ENCODE data around the gene TRAF3. TPM values are rescaled to one million over a fixed set of nuclear protein-coding genes. Genes with fewer than 3 reads are reported as not detected.
"Not testable (repeated sequence)": the region's sequence is repeated elsewhere in the genome, so short reads cannot be mapped to it uniquely, and the experiment has no call there.

The TRAF3 gene
- total RNA-seq, 1 experiment from 2014 or later: 15.1 TPM

DNA sequence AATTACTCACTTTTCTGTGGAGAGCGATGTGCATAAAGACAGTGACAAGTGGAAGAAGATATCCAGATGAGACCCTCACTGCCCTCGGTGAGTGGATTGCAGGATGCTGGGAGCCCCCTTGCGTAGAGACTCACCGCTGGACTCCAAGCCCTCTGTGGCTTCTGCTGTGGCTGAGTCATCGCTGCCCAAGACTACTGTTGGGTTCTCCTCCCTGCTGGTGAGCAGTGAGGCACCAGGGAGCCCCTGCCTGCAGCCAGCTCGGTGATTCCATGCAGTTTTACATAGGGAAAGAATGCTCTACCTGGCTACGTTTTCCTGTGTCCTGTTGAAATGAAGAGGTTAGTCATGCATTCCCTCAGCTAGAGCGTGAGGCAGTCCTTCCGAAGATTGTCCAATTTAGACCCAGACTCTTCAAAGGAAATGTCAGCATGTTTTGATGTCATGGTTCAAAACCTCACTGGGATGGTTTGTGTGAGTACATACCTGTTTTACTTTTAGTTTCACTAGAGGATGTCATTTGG lies 28.2 kb downstream of the TRAF3 start:
- no peak for DNase-seq (ENCODE audit: extremely low read depth, low read depth)

DNA sequence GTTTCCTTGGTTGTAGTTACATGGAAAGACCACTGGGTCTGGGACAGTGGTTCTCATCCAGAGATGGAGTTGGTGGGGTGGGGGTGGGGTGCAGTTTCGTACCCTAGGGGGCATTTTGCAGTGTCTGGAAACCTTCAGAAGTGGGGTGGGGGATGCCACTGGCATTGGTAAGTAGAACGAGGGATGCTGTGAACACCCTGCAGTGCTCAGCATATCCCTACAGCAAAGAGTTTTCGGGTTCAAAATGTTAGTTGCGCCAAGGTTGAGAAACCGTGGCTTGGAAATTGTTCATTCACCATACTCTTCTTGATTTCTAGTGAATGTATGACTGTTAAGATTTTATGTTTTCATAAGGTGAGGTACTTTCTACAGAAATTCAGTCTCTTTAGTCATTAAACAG lies 28.7 kb downstream of the TRAF3 start:
- DNase-seq (ENCODE audit: extremely low read depth, low read depth): no peak

DNA sequence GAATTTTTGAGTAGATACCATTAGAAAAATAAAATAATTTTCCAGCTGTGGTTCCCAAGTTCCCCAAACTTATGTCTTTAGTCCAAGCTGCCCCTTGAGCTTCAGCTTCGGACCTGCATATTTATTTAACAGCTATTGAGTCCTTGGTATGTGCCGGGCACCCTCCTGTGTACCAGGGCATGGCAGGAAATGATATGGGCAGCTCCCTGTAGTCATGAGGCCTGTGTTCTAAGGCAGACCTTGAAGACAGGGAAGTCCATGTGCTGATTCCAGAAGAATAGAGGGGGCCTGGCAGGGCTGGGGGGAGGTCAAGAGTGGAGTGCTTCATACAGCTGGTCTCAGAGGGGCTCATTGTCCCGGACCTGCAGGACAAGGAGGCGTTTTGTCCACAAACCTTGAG lies 29.2 kb downstream of the TRAF3 start:
- DNase-seq (ENCODE audit: extremely low read depth, low read depth): no peak

DNA sequence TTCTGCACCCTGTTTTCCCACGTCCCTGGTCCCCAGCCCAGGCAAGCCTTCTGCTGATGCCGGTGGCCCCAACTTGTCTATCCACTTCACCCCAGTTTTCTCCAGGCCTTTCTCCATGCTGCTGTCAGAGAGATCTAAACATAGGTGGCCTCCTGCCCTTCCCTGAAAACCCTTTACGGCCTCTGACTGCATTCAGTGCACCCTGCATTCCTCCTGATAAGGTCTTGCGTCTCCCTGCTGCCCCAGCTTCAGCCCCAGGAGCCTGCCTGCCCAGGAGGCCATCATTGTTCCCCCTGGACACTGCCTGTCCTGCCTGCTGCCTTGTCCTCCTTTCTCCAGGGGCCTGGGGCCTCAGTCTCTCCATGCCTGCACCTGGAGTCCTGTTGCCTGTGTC lies 29.8 kb downstream of the TRAF3 start:
- no peak for DNase-seq (ENCODE audit: extremely low read depth, low read depth)

DNA sequence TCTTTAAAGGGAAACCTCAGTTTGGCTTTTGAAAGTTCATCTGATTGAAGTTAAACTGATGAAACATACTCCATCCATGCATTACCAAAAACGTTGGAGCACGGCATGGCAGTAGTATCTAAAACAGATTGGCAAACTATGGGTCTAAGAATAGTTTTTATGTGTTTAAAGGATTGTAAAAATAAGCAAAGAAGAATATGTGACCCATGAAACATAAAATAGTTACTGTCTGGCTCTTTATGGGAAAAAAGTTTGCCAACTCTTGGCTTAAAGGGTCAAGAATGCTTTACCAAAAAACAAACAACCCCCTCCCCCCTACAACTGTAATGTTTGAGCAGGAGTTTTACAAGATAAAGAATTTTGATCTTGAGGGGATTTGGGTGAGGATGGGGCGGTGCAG lies 32.6 kb downstream of the TRAF3 start:
- DNase-seq (ENCODE audit: extremely low read depth, low read depth): no peak

DNA sequence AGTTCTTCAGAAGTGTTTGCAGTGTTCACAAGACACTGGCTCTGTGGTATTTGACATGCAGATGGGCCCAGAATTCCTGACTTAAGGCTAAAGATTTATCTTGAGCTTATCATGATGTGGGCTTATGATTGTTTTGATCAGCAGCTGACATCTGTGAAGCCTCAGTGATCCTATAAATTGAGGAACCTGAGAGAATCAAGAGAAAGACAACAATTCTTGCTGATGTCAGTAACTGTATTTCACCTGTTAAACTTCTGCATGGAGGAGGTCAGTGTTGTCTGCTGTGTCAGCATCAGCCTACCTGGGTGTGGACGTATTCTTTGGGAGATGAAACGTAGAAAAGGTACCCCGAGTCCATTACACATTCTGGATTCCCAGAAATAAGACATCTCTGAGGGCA lies 33.3 kb downstream of the TRAF3 start:
- no peak for DNase-seq (ENCODE audit: extremely low read depth, low read depth)

DNA sequence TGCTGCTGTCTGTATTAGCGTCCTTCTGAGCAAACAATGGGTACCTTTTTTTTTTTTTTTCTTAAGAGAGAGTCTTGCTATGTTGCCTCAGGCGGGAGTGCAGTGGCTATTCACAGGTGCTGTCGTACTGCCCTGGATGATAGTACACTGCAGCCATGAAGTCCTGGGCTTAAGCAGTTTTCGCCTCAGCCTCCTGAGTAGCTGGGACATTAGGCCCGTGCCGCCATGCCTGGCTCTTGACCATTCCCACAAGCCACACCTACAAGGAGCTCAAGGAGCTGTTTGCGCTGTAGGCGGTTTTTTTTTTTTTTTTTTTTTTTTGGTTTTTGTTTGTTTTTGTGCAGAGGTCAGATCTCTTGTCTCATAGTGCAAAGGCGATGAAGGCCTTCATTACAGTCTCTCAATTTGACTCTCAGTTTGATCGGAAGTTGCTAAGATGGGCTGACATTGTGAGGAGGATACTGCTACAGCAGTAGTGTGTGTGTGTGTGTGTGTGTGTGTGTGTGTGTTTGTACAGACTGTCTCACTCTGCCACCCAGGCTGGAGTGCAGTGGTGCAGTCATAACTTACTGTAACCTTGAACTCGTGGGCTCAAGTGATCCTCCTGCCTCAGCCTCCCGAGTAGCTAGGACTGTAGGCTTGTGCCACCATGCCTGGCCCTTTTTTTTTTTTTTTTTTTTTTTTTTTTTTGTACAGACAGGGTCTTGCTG lies 34.2 kb downstream of the TRAF3 start:
- no peak for DNase-seq (ENCODE audit: extremely low read depth, low read depth)

DNA sequence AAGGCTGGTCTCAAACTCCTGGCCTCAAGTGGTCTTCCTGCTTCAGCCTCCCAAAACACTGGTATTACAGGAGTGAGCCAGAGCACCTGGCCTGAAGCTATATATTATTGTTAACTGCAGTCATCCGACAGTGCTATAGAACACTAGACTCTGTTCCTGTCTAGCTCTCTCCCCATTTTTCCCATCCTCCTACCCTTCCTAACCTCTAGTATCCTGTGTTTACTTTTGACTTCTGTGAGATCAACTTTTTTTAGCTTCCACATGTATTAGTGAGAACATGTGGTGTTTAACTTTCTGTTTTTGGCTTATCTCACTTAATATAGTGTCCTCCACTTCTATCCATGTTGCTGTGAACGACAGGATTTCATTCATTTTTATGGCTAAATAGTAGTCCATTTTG lies 34.7 kb downstream of the TRAF3 start:
- DNase-seq (ENCODE audit: extremely low read depth, low read depth): no peak

DNA sequence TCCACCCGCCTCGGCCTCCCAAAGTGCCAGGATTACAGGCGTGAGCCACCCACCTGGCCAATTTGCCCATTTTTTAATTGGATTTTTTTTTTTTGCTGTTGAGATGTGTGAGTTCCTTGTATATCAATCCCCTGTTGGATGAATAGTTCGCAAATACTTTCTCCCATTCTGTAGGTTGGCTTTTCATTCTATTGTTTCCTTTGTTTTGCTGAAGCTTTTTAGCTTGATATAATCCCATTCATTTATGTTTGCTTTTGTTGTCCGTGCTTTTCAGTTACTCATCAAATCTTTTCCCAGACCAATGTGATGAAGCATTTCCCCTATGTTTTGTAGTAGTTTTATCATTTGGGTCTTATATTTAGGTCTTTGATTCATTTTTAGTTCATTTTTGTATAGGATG lies 36.4 kb downstream of the TRAF3 start:
- DNase-seq (ENCODE audit: extremely low read depth, low read depth): no peak

DNA sequence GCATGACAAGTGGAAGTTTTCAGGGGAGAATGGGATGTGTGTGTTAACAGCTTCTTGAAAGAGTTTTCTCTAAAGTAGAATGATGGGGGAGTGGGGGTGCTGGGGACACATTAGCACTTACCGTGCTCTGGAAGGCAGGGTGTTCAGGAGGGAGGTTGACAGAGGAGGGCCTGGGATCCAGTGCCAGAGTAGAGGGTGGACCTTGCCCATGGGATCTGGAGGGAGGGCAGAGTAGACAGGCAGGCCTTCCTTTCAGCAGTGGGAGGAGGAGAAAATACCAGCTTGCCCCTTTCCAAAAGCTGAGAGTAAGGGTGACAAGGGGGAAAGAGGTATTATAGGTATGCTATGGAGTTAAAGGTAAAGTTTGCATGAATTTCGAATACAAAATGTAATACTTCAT lies 40.1 kb downstream of the TRAF3 start:
- no peak for DNase-seq (ENCODE audit: extremely low read depth, low read depth)

DNA sequence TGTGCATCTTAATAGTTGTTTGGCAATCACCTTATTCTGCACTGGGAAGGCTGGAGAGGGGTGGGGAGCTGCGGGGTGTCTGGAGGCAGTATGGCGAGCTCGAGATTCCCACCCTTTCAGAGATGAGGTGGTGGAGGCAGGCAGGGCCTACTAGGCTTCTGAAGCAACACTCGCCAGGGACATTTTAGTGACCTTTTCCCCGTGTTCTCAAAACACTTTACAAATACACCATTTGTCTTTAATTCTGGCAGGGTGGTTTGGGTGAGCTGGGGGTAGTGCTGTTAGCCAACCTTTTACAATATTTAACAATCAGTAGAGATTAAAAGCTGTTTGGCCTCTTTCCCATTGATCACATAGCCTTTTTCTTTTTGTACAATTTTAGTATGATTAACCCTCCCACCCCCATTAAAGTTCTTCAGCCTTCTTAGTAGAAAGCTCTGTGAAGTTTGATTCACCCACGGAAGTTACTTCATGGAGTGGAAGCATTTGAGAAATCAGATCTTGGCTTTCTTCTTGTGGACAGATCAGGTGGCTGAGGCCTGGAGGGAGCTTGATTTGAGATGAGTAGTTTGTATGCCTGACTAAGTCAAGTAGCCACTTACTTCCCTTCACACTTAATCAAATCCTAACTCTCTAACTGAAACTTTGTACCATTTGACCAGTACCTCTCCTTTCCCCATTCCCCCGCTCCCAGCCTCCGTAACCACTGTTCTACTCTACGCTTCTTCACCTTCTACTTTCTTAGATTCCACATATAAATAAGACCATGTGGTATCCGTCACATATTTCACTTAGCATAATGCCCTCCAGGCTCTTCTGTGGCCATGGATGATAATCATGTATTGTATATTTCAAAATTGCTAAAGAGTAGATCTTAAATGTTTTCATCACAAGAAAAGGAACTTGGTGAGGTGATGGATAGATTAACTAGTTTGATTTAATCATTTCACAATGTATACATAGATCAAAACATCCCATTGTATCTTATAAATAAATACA lies 41.0 kb downstream of the TRAF3 start:
- no peak for DNase-seq (ENCODE audit: extremely low read depth, low read depth)

DNA sequence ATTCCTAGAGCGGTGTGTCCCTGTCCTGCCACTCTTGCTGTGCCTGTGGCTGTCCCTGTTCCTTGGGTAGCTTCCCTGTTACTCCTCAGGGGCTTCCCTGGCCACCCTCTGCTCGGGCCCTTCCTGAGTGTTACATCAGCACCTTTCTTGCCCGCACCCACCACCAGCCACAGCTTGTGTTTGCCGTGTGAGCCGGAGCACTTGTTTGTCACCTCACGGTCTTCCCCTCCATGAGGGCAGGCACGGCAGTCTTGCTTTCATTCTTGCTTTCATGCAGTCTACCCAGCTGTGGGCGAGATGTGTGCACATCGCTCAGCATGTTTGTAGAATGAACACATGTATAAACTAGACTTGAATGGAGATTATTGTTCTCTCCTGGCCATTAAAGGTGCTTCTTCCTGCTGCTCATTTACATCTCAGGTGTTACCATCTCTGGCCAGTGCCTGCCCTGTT lies 42.0 kb downstream of the TRAF3 start:
- DNase-seq (ENCODE audit: extremely low read depth, low read depth): no peak

DNA sequence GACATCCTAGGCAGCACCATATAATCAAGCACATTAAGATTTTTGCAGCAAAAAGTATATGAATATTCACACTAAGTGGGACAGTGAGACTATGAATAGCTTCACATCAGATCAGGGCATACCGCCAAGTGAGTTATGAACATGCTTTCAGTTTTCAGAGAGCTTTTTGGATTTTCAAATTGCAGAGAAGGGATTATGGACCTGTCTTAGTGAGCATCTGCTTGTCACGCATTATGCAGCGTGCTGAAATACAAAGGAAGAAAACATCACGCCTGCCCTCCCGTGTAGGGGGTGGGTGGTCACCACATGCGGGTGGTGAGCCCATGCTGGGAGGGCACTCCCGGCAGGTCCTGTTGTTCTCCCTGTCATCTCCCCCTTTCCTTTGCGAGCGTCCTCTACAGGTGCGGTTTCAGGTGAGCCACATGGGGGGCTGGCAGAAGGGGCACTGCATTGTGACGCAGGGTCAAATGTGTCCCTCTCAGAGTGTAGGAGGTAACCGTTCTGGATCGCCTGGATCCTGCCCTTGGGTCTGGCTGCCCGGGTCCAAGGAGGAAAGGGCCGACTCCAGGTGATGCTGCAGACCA lies 42.6 kb downstream of the TRAF3 start:
- DNase-seq (ENCODE audit: extremely low read depth, low read depth): no peak

DNA sequence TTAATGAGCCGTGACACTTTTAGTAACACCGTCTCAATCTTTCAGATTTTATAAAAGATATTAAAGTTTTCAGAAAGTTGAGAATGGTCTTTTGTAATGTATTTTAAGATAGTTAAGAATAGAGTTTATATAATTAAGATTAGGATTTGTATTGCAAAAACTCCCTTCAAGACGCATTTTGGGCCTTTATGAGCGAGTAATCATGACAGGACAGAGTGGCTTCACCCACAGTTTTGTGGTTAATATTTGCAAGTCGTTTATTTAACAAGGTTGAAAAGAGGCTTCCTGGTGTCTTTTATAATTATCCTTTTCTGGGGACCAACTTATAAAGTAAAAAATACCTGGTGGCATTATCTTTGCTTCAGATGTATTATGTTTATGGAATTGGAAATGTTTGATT lies 44.0 kb downstream of the TRAF3 start:
- DNase-seq (ENCODE audit: extremely low read depth, low read depth): no peak

DNA sequence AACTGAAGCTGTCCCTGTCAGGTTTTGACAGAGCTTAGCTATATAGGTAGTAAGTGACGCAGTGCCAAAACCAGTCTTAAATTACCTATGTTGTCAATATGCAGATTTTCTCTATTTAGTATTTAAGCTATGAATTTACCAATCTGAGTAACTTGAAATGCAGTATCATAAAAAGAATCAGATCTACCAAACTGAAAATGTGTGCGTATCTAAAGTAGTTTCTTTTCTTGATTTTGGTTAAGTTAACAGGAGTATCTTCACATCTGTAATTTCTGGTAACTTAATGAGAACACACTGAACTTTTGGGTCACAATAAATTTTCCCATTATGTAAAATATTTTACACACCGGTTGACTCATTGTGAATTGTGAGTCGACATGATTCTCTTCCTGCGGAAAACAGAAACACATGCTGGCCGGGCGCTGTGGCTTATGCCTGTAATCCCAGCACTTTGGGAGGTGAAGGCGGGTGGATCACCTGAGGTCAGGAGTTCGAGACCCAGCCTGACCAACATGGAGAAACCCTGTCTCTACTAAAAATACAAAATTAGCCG lies 45.1 kb downstream of the TRAF3 start:
- DNase-seq (ENCODE audit: extremely low read depth, low read depth): no peak

DNA sequence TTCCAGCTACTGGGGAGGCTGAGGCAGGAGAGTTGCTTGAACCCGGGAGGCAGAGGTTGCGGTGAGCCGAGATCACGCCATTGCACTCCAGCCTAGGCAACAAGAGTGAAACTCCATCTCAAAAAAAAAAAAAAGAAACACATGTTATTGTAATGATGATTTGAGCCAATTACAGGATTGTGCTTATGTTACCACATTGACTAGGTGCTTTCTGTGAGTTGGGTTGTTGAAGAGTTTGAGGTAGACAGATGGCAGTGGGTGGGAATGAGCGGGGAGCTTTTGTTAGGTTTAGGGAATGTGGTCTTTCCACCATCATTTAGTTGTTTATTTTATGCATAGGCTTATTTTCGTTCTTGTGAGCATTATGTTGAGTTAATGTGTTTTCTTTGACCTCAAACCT lies 45.6 kb downstream of the TRAF3 start:
- not testable (repeated sequence) for DNase-seq (ENCODE audit: extremely low read depth, low read depth)

DNA sequence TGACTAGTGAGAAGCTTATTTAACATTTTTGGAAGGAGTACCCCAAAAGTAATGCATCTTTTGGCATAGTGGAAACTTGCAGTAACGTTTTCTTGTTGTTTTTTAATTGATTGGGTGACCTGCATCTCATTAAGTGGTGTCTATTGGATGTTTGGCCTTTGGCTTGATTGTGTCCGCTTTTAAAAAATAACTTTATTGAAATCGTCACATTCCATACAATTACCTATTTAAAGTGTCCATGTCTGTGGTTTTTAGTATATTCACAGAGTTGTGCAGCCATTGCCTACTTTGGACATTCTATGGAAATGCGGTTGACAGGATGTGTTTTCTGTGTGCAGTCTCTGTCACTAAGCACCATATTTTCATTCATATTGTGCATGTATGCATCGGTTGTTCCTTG lies 46.3 kb downstream of the TRAF3 start:
- DNase-seq (ENCODE audit: extremely low read depth, low read depth): no peak

DNA sequence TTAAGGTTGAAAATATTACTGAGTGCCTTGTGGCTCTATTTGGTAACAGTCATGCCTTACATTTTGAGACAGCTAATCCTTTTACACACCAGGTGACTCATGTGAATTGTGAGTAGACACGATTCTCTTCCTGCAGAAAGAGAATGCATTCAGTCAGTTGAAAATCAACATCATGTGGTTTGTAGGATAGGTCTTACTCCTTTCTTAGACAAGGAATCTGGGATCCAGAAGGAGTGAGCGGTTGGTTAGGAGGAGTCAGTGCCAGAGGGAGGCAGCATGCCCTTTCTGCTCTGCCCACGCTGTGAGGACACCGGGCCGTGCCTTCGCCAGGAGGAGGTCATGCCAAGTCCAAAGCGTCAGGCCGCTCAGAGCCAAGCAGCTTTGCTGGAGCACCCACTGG lies 47.6 kb downstream of the TRAF3 start:
- DNase-seq (ENCODE audit: extremely low read depth, low read depth): no peak

DNA sequence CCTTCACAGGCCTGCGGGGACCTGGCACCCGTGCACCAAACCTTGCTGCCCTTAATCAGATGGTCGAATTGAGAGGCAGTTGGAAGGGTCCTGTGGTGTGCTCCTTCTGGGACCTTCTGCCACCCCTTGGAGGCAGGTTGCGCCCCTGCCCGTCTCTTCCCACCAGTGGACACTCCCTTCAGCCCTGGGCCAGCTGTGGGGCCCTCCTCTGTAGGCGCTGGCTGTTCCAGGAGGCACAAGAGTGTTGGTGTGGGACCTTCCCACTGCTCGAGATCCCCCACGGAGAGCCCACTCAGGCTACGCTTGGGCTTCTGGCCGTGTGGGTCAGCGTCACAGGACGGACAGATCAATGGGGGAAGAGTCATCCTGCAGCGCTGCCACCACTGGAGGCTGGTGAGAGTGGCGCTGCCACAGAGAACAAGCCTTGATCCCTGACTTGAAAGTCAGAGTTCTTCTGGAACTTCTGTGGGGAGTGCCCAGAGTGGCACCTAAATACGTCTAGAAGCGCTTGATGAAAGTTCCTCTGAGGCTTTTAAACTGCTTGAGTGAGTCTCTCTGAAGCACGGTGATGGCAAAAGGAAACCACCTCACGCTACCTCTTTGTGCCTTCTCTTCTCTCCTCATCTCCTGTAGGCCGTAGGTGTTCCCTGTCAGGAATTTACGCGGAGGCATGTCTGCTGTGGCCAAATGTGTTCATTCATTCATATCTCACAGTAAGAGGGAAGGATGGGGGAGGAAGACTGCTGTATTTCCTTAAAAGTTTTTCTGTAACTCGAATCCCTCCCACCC lies 48.3 kb downstream of the TRAF3 start:
- DNase-seq (ENCODE audit: extremely low read depth, low read depth): no peak

DNA sequence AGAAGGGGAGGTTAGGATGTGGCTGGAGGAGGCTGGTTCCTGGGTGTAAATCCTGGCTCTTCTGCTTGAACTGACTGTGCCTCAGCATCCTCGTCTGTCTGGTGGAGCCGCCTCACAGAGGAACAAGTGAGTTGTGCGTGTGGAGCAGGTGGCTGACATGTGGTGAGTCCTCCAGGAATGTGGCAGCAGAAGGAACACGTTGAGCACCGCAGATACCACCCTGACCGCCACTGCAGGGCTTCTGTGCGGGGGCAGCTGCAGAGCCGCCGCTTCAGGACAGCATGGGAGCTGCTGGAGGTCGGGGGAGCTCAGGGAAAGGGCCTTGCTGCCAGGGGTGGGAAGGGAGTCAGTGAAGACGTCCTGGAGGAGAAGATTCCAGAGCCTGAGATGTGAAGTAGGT lies 48.9 kb downstream of the TRAF3 start:
- no peak for DNase-seq (ENCODE audit: extremely low read depth, low read depth)
